KBM-7 (cell line): ENCODE results near the gene DAAM2.

ENCODE experiments used
- DNase-seq: peaks from one replicate; pipeline ENCODE4 v3.0.0-alpha.2; 2015
- in situ Hi-C: fragments of 300-500 bp; cut with MboI; formaldehyde crosslinking; loops from 2 replicates; pipeline ENCODE4 v1.14.3; 2020; ENCODE audit warnings: low sequenced_read_pairs, low pct_unique_long_range_greater_than_20kb, mixed read lengths

Gene DAAM2

GRCh38 chr6:39785281-39785680 is 6.9 kb upstream of the DAAM2 start:
- no peak for DNase-seq
- in situ Hi-C loops: no loop called here

- in situ Hi-C loops: no loop called here
- DNase-seq: no peak
Observed at GRCh38 chr6:39786649-39787048, 5.5 kb upstream of the DAAM2 start.

DNA sequence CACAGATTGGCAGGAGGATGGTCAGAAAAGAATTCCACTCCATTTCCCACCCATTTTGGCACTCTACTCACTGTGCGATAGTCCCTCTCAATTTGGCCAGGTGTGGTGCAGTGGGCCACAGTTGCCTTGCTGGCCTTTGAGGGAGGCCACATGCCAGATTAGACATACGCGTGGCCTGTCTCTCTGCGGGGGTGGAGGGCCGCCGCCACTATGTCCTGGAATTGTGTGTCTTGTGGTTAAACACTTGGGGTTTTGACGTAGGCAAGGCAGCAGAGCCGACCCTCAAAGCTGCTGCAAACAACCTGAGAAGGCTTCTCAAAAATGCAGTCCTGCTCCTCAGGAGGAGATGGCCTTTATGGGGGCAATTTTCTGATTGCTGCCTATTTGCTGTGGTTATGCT is 4.9 kb upstream of the DAAM2 start:
- no peak for DNase-seq
- in situ Hi-C loops: no loop called here

DNA sequence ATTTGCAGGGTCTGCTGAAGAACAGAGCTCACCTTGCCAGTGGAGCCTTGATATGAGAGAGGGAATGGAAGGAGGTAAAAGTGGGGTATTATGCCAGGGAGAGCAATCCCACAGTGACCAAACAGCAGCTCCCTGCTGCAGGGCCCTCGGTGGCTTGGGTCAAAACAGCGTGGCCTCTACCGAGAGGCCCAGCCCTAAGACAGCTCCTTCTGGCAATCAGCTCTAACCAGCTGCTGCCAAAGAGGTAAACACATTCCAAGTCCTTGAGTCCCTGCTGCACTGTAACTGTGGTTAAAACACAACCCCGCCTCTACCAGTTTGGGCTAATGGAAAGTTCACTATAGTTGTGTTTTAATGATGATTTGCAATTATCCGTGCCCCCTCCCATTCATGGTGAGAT is 1.4 kb upstream of the DAAM2 start:
- in situ Hi-C loops: no loop called here
- no peak for DNase-seq

DNA sequence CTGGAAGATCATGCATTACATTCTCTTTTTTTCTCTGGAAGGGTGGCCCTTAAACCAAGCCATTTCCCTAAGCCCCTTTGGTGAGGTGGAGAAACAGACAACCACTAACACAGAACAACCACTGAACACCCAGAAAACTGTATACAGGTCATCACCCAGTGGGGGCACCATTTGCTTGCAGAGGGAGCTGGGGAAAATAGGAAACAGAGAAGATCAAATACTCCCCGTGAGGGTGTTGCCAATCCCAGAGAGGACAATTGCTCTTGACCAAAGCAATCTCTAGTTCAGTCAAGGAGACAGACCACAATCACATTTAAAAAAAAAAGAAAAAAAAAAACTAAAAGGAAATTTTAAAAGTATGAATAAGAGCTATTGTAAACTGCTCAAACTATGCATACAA is 865 bp upstream of the DAAM2 start:
- in situ Hi-C loops: no loop called here
- DNase-seq: no peak

DNA sequence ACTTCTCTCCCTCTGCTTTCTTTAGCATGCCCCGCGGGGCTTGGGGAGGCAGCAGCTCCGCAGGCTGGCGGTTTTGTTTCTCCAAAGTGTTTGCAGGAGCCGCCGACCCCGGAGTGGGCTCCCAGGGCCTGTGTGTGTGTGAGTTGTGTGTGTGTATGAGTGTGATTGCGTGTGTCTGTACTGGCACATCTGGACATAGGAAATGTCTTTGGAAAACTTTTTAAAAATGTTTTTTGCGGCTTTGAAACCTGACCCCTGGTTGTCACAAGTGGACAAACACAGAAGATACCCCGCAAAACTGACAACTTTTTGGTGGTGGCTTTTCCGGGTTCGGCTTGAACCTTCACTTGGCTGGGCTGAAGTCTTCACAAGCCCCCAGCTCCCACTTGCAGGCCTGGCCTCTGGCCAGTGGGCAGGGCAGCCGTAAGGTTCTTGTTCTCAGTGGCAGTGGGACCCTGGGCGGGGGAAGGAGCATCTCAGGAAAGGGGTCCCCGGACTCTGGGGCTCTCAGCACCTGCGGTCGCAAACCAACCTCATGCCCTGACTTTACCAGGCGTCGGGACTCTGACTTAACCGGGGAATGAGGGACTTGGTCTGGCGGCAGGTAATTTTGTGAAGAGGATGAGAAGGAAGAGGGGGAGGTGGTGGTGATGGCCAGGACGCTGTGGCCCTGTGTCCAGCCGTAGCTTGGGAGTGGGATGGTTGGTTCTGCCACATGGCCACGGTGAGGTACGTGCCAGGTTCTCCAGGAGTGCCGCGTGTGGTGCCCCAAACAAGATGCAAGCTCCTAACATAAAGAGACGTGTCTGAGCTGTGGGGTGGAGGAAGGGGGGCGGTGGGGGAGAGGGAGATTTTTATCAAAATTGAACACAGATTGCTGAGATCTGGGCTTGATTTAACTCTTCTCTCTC is 619 bp downstream of the DAAM2 start:
- DNase-seq: no peak
- in situ Hi-C loops: no loop called here

DNA sequence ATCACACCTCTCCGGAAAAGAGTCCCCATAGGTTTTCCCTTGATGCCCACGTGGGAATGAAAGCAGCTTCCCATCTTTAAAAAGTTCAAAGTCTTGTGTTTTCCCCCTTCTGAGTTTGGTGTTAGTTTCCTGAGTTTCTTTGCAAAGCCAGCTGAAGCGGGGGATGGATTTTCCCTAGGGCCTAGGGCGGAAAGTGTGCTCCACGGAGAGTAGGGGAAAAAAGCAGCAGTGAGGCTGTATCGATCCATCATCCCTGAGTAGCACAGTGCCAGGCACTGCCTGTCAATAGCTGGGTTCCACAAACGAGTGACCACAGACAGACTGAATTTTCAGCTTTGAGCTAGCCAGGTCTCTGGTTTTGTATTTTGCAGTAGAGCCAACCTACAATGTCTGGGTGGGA is 1.3 kb downstream of the DAAM2 start:
- in situ Hi-C loops: no loop called here
- DNase-seq: no peak

DNA sequence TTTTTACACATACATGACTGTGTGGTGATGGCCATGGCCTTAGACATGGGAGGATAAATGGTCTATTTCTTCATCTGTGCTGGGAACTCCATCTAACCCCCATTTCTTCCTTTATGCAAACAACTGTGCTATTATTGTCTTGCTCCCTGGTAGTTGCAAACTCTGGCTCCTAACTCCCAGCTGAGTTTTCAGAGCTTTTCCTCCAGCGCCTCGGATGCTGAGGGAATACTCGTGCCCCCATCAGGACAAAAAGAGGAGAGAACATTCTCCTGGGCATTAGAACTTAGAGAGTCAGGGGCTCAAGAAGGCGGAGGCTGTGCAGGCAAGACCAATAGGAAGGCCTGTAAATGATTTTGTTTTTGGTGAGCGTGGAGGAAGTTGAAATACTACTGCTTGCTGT is 2.1 kb downstream of the DAAM2 start:
- DNase-seq: no peak
- in situ Hi-C loops: no loop called here

- in situ Hi-C loops: no loop called here
- DNase-seq: no peak
Observed at GRCh38 chr6:39797751-39798150, 5.6 kb downstream of the DAAM2 start.

DNA sequence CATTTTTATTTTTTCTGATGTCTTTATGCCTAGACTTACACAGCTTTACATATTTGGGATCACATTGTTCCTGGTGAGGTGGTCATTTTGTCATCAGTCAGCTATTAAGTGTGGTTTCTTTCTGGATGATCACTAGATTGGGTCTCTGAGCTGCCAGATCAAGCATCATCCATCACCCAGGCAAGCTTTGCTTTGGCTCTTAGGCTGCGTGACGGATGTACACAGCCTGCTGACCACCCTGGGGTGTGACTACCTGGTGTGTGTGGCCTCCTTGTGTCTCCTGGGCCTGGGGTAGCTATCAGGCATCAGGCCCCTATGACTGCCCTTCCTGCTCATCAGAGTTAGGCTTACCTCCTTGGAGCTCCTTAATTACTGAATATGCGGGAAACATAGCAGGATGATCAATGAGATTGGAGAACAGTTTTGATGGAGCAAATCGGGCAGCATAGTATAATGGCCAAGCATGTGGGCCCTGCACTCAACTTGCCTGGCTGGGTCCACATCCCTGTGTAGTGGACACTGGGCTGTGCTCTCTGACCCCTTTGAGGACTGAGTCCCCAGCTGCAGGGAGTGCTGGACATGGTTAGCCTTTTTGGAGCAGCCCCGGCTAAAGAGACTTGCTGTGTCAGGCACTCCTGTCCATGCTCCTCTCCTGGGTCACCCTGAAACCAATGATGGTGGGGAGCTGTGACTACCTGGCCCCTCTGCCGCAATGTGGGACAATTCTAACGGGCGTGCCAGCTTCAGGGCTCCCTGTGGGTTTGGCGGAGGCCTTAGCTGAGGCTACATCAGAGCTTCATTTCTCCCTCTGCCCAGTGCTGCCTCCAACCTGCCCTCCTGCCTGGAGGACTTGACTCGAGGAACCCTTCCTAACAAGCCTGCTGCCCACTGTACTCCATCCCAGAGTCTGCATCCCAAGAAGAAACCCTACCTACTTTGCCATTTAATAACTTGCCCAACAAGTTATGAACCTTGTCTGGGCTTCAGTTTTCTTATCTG is 8.2 kb downstream of the DAAM2 start:
- DNase-seq: no peak
- in situ Hi-C loops: no loop called here

DNA sequence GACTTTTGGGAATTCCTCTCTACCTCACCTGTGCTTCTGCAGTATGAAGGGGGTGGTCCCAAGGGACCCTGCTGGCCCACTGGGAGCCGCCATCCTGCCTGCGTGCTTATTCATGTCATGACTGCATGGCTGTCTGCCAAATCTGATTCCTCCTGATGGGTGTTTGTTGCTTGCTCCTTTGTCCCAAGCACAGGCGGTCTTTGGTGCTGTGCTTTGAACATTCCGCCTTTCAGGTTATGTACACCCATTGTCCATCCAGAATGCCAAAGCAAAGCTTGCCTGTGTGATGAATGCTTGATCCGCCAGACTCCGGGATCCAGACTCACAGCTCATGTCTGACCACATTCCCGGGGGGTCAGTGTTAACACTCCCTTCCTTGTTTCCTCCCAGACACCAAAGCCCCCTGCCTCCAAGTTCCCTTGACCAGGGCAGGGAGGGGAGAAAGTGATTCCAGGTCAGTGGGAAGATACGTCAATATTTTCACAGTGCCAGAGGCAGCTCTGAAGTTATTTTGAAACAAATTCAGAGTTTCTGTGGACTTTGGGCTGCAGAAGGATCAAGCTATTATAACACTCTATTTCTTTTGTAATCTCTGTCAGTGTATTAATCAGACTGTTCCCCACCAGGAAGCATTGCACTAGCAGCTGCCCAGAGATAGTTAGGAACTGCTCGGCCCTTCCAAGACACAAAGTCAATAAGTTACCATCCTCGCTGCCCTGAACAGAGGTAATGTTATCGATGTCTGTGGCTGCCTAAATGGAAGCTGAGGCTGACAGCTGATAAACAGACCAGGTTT is 9.5 kb downstream of the DAAM2 start:
- DNase-seq: no peak
- in situ Hi-C loops: no loop called here

- in situ Hi-C loops: no loop called here
- DNase-seq: no peak
Observed at GRCh38 chr6:39803872-39804271, 11.7 kb downstream of the DAAM2 start.

GRCh38 chr6:39804466-39805065 is 12.4 kb downstream of the DAAM2 start:
- in situ Hi-C loops: no loop called here
- no peak for DNase-seq

DNA sequence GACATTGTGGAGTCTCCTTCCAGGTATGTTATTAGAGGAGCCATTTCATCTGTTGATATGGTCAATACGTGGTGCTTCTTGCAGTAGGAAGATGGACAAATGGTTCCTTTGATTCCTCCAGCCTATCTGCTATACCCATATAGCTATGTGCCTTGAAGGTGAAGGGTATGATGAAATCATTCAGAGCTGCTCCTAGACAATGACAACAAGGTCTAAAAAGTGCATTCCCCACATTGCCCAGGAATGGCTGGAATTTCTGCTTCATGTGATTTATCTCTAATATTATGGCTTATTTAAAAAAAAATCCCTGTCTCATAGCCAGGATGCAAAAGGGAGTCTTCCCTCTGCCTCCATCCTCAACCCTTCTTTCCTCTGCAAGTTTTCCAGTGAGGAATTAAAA is 14.1 kb downstream of the DAAM2 start:
- in situ Hi-C loops: no loop called here
- no peak for DNase-seq

- in situ Hi-C loops: no loop called here
- no peak for DNase-seq
Observed at GRCh38 chr6:39808346-39808745, 16.2 kb downstream of the DAAM2 start.

DNA sequence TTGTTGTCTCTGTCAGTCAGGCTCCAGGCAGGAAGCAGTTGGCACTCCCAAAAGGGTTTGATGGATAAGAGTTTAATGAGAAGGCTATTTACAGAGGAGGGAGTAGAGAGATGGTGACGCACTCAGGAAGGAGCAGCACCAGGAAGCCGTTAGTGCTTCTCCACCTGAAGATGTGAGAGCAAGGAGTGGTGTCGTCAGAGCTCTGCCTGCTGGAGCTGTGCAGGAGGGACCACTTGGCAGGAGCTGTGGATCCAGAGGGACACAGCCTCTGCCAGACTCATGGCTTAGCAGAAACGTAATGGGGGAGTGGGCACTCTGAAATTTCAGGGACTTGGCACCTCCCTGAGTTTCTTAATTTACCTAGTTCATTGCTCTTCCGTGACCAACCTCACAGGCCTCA is 16.8 kb downstream of the DAAM2 start:
- in situ Hi-C loops: no loop called here
- no peak for DNase-seq

GRCh38 chr6:39811835-39812345 is 19.7 kb downstream of the DAAM2 start:
- DNase-seq: no peak
- in situ Hi-C loops: no loop called here

- no peak for DNase-seq
- in situ Hi-C loops: no loop called here
Observed at GRCh38 chr6:39812496-39812852, 20.3 kb downstream of the DAAM2 start.
